Suprapubic skin (tissue), 4 donors: ENCODE results near the gene TRPV4.

ENCODE experiments used
- CTCF ChIP-seq, 2 donors: fragments of 200-600 bp in 1 of 2; fragments of 450-650 bp in 1 of 2; sonication (generic) in 1 of 2; IDR thresholded peaks; one replicate each; pipeline ENCODE4 v1.5.1; 2016 to 2019; ENCODE audit warnings: antibody characterized with exemption in 2 of 2, mild to moderate bottlenecking in 1 of 2, moderate library complexity in 1 of 2
- POLR2A ChIP-seq, 2 donors: fragments of 450-650 bp; IDR thresholded peaks; one replicate each; pipeline ENCODE4 v1.6.1; 2017; ENCODE audit warnings: antibody characterized with exemption in 2 of 2, mild to moderate bottlenecking in 2 of 2, moderate library complexity in 2 of 2
- POLR2AphosphoS5 ChIP-seq, 3 donors: sonication (generic); formaldehyde crosslinking; IDR thresholded peaks; one replicate each; pipeline ENCODE4 v1.6.1; 2017; ENCODE audit warnings: antibody characterized with exemption in 3 of 3

GRCh38 chr12:109835827-109836226 is 2.6 kb upstream of the TRPV4 start:
- TF ChIP-seq POLR2A (IDR thresholded peaks at IDR 0.05) (no peak), POLR2AphosphoS5 (IDR thresholded peaks at IDR 0.05) (no peak), CTCF (IDR thresholded peaks at IDR 0.05) (no peak)
